GM12874 (cell line): ENCODE data around the gene CHI3L2.

Experiments used
- CTCF ChIP-seq: IDR thresholded peaks from 2 replicates; pipeline ENCODE4 v1.5.1; 2011; ENCODE audit warnings: low read depth, mild to moderate bottlenecking, control low read depth, low read length, moderate library complexity; ENCODE audit not compliant: insufficient read depth

The CHI3L2 gene

GRCh38 chr1:111270771-111271463, 43.4 kb downstream of the CHI3L2 start:
- 0 out of 2 replicates have a peak, but pooled peaks have one; percentile 5 for TF ChIP-seq CTCF

DNA sequence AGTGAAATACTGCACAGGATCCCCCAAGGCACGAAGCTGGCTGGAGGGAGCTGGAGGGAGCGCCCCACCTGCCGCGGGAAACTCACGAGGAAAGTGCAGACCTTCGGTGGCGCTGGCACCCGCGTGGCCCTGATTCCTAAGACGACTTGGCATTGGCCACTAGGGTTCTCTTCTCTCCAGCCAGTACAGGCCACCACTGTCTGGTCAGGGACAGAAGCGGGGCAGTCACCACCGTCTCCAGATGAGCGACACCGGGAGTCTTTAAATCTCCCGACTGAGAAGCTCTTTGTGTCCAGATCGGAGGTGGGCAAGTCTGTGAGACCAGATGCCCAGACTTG, 43.9 kb downstream of the CHI3L2 start:
- no peak for TF ChIP-seq CTCF

GRCh38 chr1:111272081-111272480, 44.6 kb downstream of the CHI3L2 start:
- TF ChIP-seq CTCF: no peak

DNA sequence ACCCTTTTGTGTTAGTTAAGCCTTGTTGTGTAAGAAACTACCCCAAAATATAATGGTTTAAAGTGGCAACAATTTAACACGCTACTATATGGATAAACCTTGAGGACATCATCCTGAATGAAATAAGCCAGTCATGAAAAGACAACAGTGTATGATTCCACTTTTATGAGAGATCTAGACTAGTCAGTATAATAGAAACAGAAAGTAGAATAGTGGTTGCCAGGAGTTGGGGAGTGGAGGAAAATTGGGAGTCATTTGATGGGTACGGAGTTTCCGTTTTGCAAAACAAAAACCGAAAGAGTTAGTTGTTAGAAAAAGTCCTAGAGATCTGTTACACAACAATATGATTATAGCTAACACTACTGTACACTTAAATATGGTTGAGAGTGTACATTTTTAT, 47.1 kb downstream of the CHI3L2 start:
- TF ChIP-seq CTCF: no peak

GRCh38 chr1:111275079-111275478, 47.6 kb downstream of the CHI3L2 start:
- no peak for TF ChIP-seq CTCF

DNA sequence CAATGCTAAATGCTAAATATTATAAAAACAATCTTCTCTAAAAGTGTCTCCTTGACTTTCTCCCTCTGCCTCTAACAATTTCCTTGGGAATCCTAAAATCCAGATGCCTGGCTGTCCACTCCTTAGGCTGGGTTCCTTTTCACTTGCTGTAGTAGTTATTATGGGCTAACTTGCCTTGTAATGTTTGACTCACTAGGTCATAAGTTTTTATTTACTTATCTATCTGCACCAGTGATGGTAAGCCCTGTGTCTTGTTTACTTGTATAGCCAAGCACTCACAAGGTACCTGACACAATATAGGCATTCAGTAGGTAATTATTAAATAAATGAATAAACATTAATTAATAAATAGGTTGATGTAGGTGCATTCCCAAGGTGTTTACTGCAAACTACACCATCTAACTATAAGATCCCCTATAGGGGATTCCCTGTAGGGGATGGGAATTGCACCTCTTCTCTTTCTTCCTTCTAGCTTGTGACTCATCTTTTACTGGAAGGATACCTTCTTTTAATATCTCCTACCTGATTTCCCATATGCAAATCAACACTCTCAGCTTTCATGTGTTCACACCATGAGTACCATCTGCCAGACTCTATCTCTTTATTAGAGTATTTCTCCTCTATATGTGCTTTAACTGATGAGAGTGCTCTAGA, 48.4 kb downstream of the CHI3L2 start:
- TF ChIP-seq CTCF: no peak

- TF ChIP-seq CTCF: no peak
Observed at GRCh38 chr1:111279144-111279543, 51.6 kb downstream of the CHI3L2 start.
